GM12891 (cell line): ENCODE data around the gene SUCLA2.
A peak's percentile ranks its signal among the peaks of the same experiment; 100 is the strongest.

Experiments used
- DNase-seq: peaks from one replicate; pipeline ENCODE4 v3.0.0; 2011; ENCODE audit warnings: low spot score; ENCODE audit not compliant: insufficient read length
- FAIRE-seq: peaks from 2 replicates; lab custom pipeline; 2011; peaks lifted over from hg19 to GRCh38; lab: Jason Lieb, UNC
- PAX5 ChIP-seq: IDR thresholded peaks from 2 replicates; pipeline ENCODE4 v1.6.1; 2011; ENCODE audit warnings: low read length, moderate library complexity, mild to moderate bottlenecking; ENCODE audit not compliant: insufficient read depth, severe bottlenecking
- POLR2A ChIP-seq: IDR thresholded peaks from 2 replicates; pipeline ENCODE4 v1.6.1; 2011; ENCODE audit warnings: low read depth, low read length, control low read depth
- POLR2AphosphoS5 ChIP-seq: IDR thresholded peaks from 2 replicates; pipeline ENCODE4 v1.6.1; 2011; ENCODE audit warnings: low read depth, low read length, control low read depth
- POU2F2 ChIP-seq: IDR thresholded peaks from 2 replicates; pipeline ENCODE4 v1.6.1; 2011; ENCODE audit warnings: low read depth, mild to moderate bottlenecking, control low read depth, low read length, moderate library complexity
- SPI1 ChIP-seq: IDR thresholded peaks from 2 replicates; pipeline ENCODE4 v1.6.1; 2011; ENCODE audit warnings: low read depth, low read length, control low read depth
- TAF1 ChIP-seq: IDR thresholded peaks from 2 replicates; pipeline ENCODE4 v1.6.1; 2011; ENCODE audit warnings: low read depth, low read length, control low read depth

SUCLA2 gene

GRCh38 chr13:47999973-48000372 lies 1.1 kb downstream of the SUCLA2 start:
- FAIRE-seq (no peak), DNase-seq (no peak)
- TF ChIP-seq TAF1: no peak
- no peak for TF ChIP-seq POU2F2
- no peak for TF ChIP-seq SPI1
- no peak for TF ChIP-seq POLR2A
- TF ChIP-seq POLR2AphosphoS5: no peak
- TF ChIP-seq PAX5: no peak

- TF ChIP-seq SPI1 (no peak), TAF1 (no peak), POLR2AphosphoS5 (no peak), POU2F2 (no peak), POLR2A (no peak)
- FAIRE-seq (no peak), DNase-seq (no peak)
These were observed 3.7 kb downstream of the SUCLA2 start for GRCh38 chr13:47997384-47997783.

DNA sequence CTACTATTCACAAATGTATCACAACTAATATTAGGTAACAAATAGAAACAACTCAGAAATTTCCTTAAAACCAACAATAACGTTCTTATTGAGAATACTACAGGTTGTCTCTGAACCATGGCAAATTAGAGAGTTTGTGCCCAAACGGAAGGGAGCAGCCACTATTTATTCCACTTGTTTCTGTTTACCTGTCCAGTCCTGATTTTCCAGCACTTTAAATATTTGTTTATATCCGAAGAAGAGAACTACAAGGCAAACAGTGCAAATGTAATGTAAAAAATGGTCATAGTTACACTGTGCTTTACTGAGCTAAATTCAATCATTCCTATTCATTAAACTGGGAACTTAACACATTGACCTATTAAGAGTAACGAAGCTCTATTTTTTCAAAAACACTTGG lies 9.2 kb downstream of the SUCLA2 start:
- no peak for FAIRE-seq

DNA sequence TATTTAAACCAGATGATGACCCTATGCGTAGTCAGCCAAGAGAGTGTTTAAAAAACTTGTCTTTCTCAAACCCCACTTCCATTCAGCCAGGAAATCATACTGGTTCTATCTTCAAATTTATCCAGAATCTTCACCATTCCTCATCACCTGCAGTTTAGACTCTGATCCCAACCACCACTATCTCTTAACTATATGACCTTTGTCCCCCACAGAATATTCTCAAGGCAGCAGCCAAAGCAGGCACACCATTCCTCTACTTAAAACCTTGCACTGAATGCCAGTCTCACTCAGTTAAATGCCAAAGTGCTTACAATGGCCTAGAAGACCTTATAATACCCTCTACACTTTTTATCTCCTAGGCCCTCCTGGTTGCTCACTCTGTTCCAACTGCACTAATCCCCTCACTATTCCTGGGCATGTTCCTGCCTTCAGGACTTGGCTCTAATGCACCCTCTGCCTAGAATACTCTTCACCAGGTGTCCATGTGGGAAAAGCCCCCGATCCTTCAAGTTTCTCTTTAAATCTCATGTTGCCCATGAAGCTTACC lies 10.1 kb downstream of the SUCLA2 start:
- FAIRE-seq (no peak), DNase-seq (no peak)
- TF ChIP-seq POU2F2 (no peak), POLR2A (no peak), POLR2AphosphoS5 (no peak), TAF1 (no peak), PAX5 (no peak), SPI1 (no peak)

More for the DNA sequence above, 9.2 kb downstream of the SUCLA2 start:
- TF ChIP-seq PAX5 (no peak), POLR2AphosphoS5 (no peak), POU2F2 (no peak), TAF1 (no peak), SPI1 (no peak), POLR2A (no peak)
- no peak for DNase-seq

GRCh38 chr13:47990427-47990826 lies 10.6 kb downstream of the SUCLA2 start:
- DNase-seq (no peak), FAIRE-seq (no peak)
- TF ChIP-seq PAX5 (no peak), POLR2AphosphoS5 (no peak), TAF1 (no peak), POU2F2 (no peak), POLR2A (no peak)

DNA sequence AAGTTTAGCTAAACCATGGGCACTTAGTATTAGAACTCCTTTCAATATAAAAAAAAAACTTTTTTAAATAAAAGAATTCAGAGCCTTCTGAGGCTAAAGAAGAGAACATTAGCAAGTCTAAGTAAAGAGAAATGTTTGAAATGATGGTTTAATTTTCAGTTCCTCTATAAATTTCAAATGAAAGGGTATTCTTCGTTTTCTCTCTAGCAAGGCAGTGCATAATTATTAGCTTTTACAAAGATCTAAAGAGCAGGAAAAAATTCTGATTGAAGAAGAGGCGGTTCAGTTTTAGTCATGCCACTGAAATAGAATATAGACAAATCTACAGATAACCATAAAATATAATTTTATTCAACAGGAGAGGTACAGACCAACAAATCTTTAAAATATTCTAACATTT lies 18.0 kb downstream of the SUCLA2 start:
- DNase-seq (no peak), FAIRE-seq (no peak)
- TF ChIP-seq POLR2A: no peak

DNA sequence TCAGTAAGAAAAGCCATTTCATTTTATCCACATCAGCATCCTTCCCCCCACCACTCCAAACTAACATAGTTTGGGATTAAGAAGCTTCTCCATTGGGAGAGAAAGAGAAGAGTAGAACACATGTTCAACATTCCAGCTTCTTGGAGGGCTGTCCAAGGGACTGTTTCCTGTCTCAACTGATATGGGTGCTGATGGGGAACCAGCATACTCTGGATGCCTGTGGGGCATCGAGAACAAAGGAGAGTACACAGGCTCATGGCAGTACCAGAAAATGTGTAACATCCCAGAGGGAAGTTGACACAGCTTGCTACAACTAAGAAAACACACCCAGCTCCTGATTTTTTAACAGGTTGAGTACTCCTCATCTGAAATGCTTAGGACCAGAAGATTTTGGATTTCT lies 24.7 kb downstream of the SUCLA2 start:
- DNase-seq (no peak), FAIRE-seq (peak; percentile 5)
- TF ChIP-seq TAF1 (no peak), POU2F2 (no peak), POLR2AphosphoS5 (no peak), POLR2A (no peak), SPI1 (no peak), PAX5 (no peak)

GRCh38 chr13:47964863-47965262 lies 36.2 kb downstream of the SUCLA2 start:
- DNase-seq (no peak), FAIRE-seq (no peak)
- TF ChIP-seq POLR2A (no peak), SPI1 (no peak), PAX5 (no peak), TAF1 (no peak), POU2F2 (no peak), POLR2AphosphoS5 (no peak)

GRCh38 chr13:47962237-47962636 lies 38.8 kb downstream of the SUCLA2 start:
- FAIRE-seq: no peak
- no peak for DNase-seq
- TF ChIP-seq POLR2AphosphoS5: no peak
- TF ChIP-seq SPI1: no peak
- TF ChIP-seq PAX5: no peak
- no peak for TF ChIP-seq POU2F2
- TF ChIP-seq POLR2A: no peak
- TF ChIP-seq TAF1: no peak

DNA sequence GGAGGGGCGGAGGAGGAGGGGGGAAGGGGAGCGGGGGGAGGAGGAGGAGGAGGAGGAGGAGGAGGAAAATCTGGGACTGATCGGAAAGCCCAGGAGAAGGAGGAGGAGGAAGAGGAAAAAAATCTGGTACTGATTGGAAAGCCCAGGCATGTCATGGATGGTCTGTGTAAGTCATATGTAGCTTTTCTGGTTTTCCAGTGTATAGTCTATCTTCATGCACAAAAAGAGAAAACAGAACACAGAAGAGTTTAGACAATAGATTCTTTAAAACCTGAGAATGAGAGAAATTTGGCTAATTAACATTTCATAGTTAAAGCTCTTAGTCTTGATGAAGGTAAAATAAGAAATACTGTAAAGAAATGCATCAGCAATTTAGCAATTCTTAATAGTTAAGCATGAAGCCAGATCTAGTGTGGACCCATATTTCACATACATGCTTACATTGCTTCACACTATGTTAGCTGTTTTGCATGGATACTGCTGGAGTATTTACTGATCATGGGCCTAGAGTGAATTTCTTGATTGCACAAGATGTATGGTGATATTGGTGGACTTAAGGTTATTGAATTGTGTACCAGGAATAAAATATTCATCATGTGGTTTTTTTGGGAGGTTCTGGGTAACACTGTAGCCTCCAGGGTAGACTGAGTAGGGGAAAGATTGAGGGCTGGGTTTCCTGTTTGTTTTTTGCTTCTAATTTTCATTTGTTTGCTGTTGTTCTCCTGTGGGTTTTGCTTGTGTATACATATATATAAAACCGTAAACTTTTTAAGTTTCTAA lies 41.4 kb downstream of the SUCLA2 start:
- DNase-seq (no peak), FAIRE-seq (peak; percentile 9)

DNA sequence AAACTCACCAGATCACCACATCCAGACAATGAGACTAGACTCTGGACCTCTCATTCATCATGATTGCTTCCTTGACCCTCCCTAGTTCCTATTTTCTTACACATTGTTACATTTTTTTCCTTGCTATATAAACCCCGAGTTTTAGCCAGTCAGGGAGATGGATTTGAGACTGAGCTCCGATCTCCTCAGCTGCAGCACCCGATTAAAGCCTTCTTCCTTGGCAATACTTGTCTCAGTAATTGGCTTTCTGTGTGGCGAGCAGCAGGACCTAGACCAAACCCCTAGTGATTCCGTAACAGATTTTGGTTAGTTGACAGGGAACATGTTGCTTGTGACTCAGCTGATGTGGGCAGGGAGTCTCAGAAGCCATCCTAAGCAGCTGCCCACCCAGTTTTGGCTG lies 44.0 kb downstream of the SUCLA2 start:
- FAIRE-seq (no peak), DNase-seq (no peak)
- TF ChIP-seq POLR2A (no peak), POU2F2 (no peak), POLR2AphosphoS5 (no peak), TAF1 (no peak), SPI1 (no peak), PAX5 (no peak)

More for the DNA sequence above, 41.4 kb downstream of the SUCLA2 start:
- TF ChIP-seq POLR2AphosphoS5 (no peak), POU2F2 (no peak), POLR2A (no peak), SPI1 (no peak), TAF1 (no peak), PAX5 (no peak)
